Activated naive CD4-positive, alpha-beta T cell treated with anti-CD3 and anti-CD28 coated beads, Interleukin-2, amount 50 U/mL, for 24 hours (primary cell): ENCODE data around the gene KLHL42.
"Not testable (repeated sequence)": the region's sequence is repeated elsewhere in the genome, so short reads cannot be mapped to it uniquely, and the experiment has no call there.

Source experiments
- H3K27ac Mint-ChIP-seq: one replicate; pipeline ENCODE4 v1.8.0; 2021; ENCODE audit warnings: mild to moderate bottlenecking, mixed read lengths
- H3K27me3 Mint-ChIP-seq: one replicate; pipeline ENCODE4 v1.8.0; 2021; ENCODE audit warnings: mixed read lengths
- H3K36me3 Mint-ChIP-seq: one replicate; pipeline ENCODE4 v1.8.0; 2021; ENCODE audit warnings: mixed read lengths
- H3K4me1 Mint-ChIP-seq: one replicate; pipeline ENCODE4 v1.8.0; 2021; ENCODE audit warnings: mixed read lengths
- H3K4me3 Mint-ChIP-seq: one replicate; pipeline ENCODE4 v1.8.0; 2021; ENCODE audit warnings: mild to moderate bottlenecking, mixed read lengths
- H3K9me3 Mint-ChIP-seq: one replicate; pipeline ENCODE4 v1.8.0; 2021; ENCODE audit warnings: mixed read lengths

Gene KLHL42

GRCh38 chr12:27822076-27822712, 42.2 kb downstream of the KLHL42 start:
- no peaks in the 10 kb centered on the region for H3K9me3 Mint-ChIP-seq
- H3K4me1 Mint-ChIP-seq, result peaks cover 39% of the 10 kb centered on the region
- H3K36me3 Mint-ChIP-seq, result no peaks in the 10 kb centered on the region
- H3K27ac Mint-ChIP-seq, result peak overlapping the region; percentile 99
- peak overlapping the region; percentile 42 for H3K4me3 Mint-ChIP-seq
- no peaks in the 10 kb centered on the region for H3K27me3 Mint-ChIP-seq

- Mint-ChIP-seq H3K27me3 (no peaks in the 10 kb centered on the region), H3K4me3 (peak overlapping the region; percentile 42), H3K9me3 (no peaks in the 10 kb centered on the region)
Observed at GRCh38 chr12:27823038-27823437, 43.0 kb downstream of the KLHL42 start.

GRCh38 chr12:27824126-27824842, 44.3 kb downstream of the KLHL42 start:
- H3K4me1 Mint-ChIP-seq, result peaks cover 39% of the 10 kb centered on the region
- no peak overlapping the region for H3K27ac Mint-ChIP-seq
- H3K27me3 Mint-ChIP-seq, result no peaks in the 10 kb centered on the region
- H3K4me3 Mint-ChIP-seq, result no peak overlapping the region
- H3K36me3 Mint-ChIP-seq, result no peaks in the 10 kb centered on the region
- H3K9me3 Mint-ChIP-seq, result no peaks in the 10 kb centered on the region

More at GRCh38 chr12:27823038-27823437, 43.0 kb downstream of the KLHL42 start:
- Mint-ChIP-seq H3K36me3 (no peaks in the 10 kb centered on the region), H3K27ac (no peak overlapping the region), H3K4me1 (peaks cover 39% of the 10 kb centered on the region)

GRCh38 chr12:27826076-27826475, 46.0 kb downstream of the KLHL42 start:
- Mint-ChIP-seq H3K27ac (no peak overlapping the region), H3K27me3 (peaks cover 2% of the 10 kb centered on the region), H3K9me3 (no peaks in the 10 kb centered on the region), H3K36me3 (no peaks in the 10 kb centered on the region), H3K4me3 (no peak overlapping the region), H3K4me1 (peaks cover 37% of the 10 kb centered on the region)

- H3K4me1 Mint-ChIP-seq, result peaks cover 16% of the 10 kb centered on the region
- H3K36me3 Mint-ChIP-seq, result no peaks in the 10 kb centered on the region
- no peak overlapping the region for H3K27ac Mint-ChIP-seq
- no peaks in the 10 kb centered on the region for H3K9me3 Mint-ChIP-seq
- H3K4me3 Mint-ChIP-seq, result no peak overlapping the region
- H3K27me3 Mint-ChIP-seq, result peaks cover 2% of the 10 kb centered on the region
Observed at GRCh38 chr12:27828196-27828595, 48.2 kb downstream of the KLHL42 start.

- Mint-ChIP-seq H3K9me3 (peaks cover 5% of the 10 kb centered on the region), H3K36me3 (no peaks in the 10 kb centered on the region), H3K4me3 (no peak overlapping the region), H3K4me1 (no peaks in the 10 kb centered on the region), H3K27ac (no peak overlapping the region), H3K27me3 (no peaks in the 10 kb centered on the region)
Observed at GRCh38 chr12:27838543-27839185, 58.6 kb downstream of the KLHL42 start.

GRCh38 chr12:27840229-27840999, 60.4 kb downstream of the KLHL42 start:
- H3K9me3 Mint-ChIP-seq, result no peaks in the 10 kb centered on the region
- H3K27ac Mint-ChIP-seq, result no peak overlapping the region
- no peak overlapping the region for H3K4me3 Mint-ChIP-seq
- no peaks in the 10 kb centered on the region for H3K27me3 Mint-ChIP-seq
- H3K4me1 Mint-ChIP-seq, result no peaks in the 10 kb centered on the region
- no peaks in the 10 kb centered on the region for H3K36me3 Mint-ChIP-seq

GRCh38 chr12:27841392-27841882, 61.4 kb downstream of the KLHL42 start:
- Mint-ChIP-seq H3K4me1 (no peaks in the 10 kb centered on the region), H3K9me3 (no peaks in the 10 kb centered on the region), H3K4me3 (no peak overlapping the region), H3K36me3 (no peaks in the 10 kb centered on the region), H3K27me3 (no peaks in the 10 kb centered on the region), H3K27ac (no peak overlapping the region)

GRCh38 chr12:27843714-27844245, 63.7 kb downstream of the KLHL42 start:
- Mint-ChIP-seq H3K4me3 (no peak overlapping the region), H3K36me3 (no peaks in the 10 kb centered on the region), H3K9me3 (no peaks in the 10 kb centered on the region), H3K27me3 (no peaks in the 10 kb centered on the region), H3K27ac (no peak overlapping the region), H3K4me1 (no peaks in the 10 kb centered on the region)

- Mint-ChIP-seq H3K4me1 (no peaks in the 10 kb centered on the region), H3K27ac (no peak overlapping the region), H3K9me3 (peaks cover 6% of the 10 kb centered on the region), H3K36me3 (peaks cover 4% of the 10 kb centered on the region), H3K27me3 (no peaks in the 10 kb centered on the region), H3K4me3 (no peak overlapping the region)
Observed at GRCh38 chr12:27844366-27845090, 64.5 kb downstream of the KLHL42 start.

GRCh38 chr12:27845187-27845586, 65.2 kb downstream of the KLHL42 start:
- Mint-ChIP-seq H3K4me1 (no peaks in the 10 kb centered on the region), H3K9me3 (peaks cover 6% of the 10 kb centered on the region), H3K27ac (no peak overlapping the region), H3K4me3 (no peak overlapping the region), H3K27me3 (no peaks in the 10 kb centered on the region), H3K36me3 (peaks cover 4% of the 10 kb centered on the region)

GRCh38 chr12:27845706-27846105, 65.7 kb downstream of the KLHL42 start:
- not testable (repeated sequence) for H3K36me3 Mint-ChIP-seq

GRCh38 chr12:27847293-27847692, 67.3 kb downstream of the KLHL42 start:
- not testable (repeated sequence) for H3K4me1 Mint-ChIP-seq, H3K9me3 Mint-ChIP-seq, H3K4me3 Mint-ChIP-seq, H3K36me3 Mint-ChIP-seq, H3K27me3 Mint-ChIP-seq, H3K27ac Mint-ChIP-seq

More at GRCh38 chr12:27845706-27846105, 65.7 kb downstream of the KLHL42 start:
- H3K4me1 Mint-ChIP-seq, H3K9me3 Mint-ChIP-seq, H3K27ac Mint-ChIP-seq, H3K27me3 Mint-ChIP-seq, H3K4me3 Mint-ChIP-seq: not testable (repeated sequence)

GRCh38 chr12:27851311-27851710, 71.3 kb downstream of the KLHL42 start:
- no peaks in the 10 kb centered on the region for H3K27me3 Mint-ChIP-seq
- H3K27ac Mint-ChIP-seq, result no peak overlapping the region
- peaks cover 5% of the 10 kb centered on the region for H3K36me3 Mint-ChIP-seq
- no peaks in the 10 kb centered on the region for H3K4me1 Mint-ChIP-seq
- H3K4me3 Mint-ChIP-seq, result no peak overlapping the region
- H3K9me3 Mint-ChIP-seq, result peaks cover 10% of the 10 kb centered on the region

- Mint-ChIP-seq H3K27me3 (no peaks in the 10 kb centered on the region), H3K4me3 (no peak overlapping the region), H3K27ac (no peak overlapping the region), H3K9me3 (peaks cover 10% of the 10 kb centered on the region), H3K4me1 (no peaks in the 10 kb centered on the region), H3K36me3 (peaks cover 5% of the 10 kb centered on the region)
Observed at GRCh38 chr12:27852117-27852516, 72.1 kb downstream of the KLHL42 start.
